Measurements from ENCODE around the gene RHD.
"Not testable (repeated sequence)": the region's sequence is repeated elsewhere in the genome, so short reads cannot be mapped to it uniquely, and the experiment has no call there.

The RHD gene

GRCh38 chr1:25257196-25257595 lies 15.1 kb upstream of the RHD start:
- DNase-seq = no peak

- DNase-seq = not testable (repeated sequence)
Measured at GRCh38 chr1:25259813-25260212, 12.5 kb upstream of the RHD start.

- not testable (repeated sequence) for DNase-seq
Measured at GRCh38 chr1:25260336-25260735, 12.0 kb upstream of the RHD start.

GRCh38 chr1:25266554-25267287 lies 5.6 kb upstream of the RHD start:
- DNase-seq = not testable (repeated sequence)

- DNase-seq = peak in 1 of 2 donors; percentile 44
Measured at GRCh38 chr1:25267288-25268142, 4.8 kb upstream of the RHD start.

GRCh38 chr1:25268143-25268760 lies 4.1 kb upstream of the RHD start:
- not testable (repeated sequence) for DNase-seq

- not testable (repeated sequence) for DNase-seq
Measured at GRCh38 chr1:25275648-25276047, 3.3 kb downstream of the RHD start.

- not testable (repeated sequence) for DNase-seq
Measured at GRCh38 chr1:25277295-25277694, 5.0 kb downstream of the RHD start.

GRCh38 chr1:25278358-25278757 lies 6.0 kb downstream of the RHD start:
- DNase-seq = not testable (repeated sequence)

GRCh38 chr1:25278790-25279189 lies 6.5 kb downstream of the RHD start:
- not testable (repeated sequence) for DNase-seq

- DNase-seq = not testable (repeated sequence)
Measured at GRCh38 chr1:25279693-25280111, 7.4 kb downstream of the RHD start.

- DNase-seq = not testable (repeated sequence)
Measured at GRCh38 chr1:25285862-25286261, 13.6 kb downstream of the RHD start.

GRCh38 chr1:25287164-25287563 lies 14.9 kb downstream of the RHD start:
- not testable (repeated sequence) for DNase-seq

- DNase-seq = not testable (repeated sequence)
Measured at GRCh38 chr1:25288573-25289101, 16.3 kb downstream of the RHD start.

- not testable (repeated sequence) for DNase-seq
Measured at GRCh38 chr1:25290043-25290442, 17.7 kb downstream of the RHD start.

GRCh38 chr1:25293426-25293825 lies 21.1 kb downstream of the RHD start:
- DNase-seq = not testable (repeated sequence)

GRCh38 chr1:25294889-25295826 lies 22.8 kb downstream of the RHD start:
- not testable (repeated sequence) for DNase-seq

GRCh38 chr1:25296501-25296900 lies 24.2 kb downstream of the RHD start:
- DNase-seq = not testable (repeated sequence)

- not testable (repeated sequence) for DNase-seq
Measured at GRCh38 chr1:25300729-25301128, 28.4 kb downstream of the RHD start.

- not testable (repeated sequence) for DNase-seq
Measured at GRCh38 chr1:25302330-25302729, 30.0 kb downstream of the RHD start.

- DNase-seq = not testable (repeated sequence)
Measured at GRCh38 chr1:25304936-25305335, 32.6 kb downstream of the RHD start.

GRCh38 chr1:25308168-25308567 lies 35.9 kb downstream of the RHD start:
- DNase-seq = not testable (repeated sequence)
